ENCODE data around the gene PTTG1IP.

DNA sequence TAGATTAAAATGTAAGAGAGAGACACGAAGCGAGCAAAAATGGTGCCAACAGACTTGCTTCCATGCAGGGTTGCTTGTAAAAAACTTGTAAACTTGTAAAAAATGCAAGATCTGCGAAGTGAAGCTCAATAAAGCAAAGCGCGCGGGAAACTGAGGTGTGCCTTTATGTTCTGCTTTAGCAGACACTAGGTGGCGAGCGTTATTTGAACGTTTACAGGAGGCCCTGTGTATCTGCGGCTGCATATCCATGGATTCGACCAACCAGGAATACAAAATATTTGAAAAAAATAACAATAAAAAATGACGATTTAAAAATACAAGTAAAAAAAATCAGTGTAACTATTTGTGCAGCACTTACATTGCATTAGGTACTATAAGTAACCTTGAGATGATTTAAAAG, 73.4 kb downstream of the PTTG1IP start:
- no peak for TF ChIP-seq PAX5 (IDR thresholded peaks at IDR 0.05; ENCODE audit: borderline replicate concordance, low read depth, low read length)
- TF ChIP-seq, protein P1, sequence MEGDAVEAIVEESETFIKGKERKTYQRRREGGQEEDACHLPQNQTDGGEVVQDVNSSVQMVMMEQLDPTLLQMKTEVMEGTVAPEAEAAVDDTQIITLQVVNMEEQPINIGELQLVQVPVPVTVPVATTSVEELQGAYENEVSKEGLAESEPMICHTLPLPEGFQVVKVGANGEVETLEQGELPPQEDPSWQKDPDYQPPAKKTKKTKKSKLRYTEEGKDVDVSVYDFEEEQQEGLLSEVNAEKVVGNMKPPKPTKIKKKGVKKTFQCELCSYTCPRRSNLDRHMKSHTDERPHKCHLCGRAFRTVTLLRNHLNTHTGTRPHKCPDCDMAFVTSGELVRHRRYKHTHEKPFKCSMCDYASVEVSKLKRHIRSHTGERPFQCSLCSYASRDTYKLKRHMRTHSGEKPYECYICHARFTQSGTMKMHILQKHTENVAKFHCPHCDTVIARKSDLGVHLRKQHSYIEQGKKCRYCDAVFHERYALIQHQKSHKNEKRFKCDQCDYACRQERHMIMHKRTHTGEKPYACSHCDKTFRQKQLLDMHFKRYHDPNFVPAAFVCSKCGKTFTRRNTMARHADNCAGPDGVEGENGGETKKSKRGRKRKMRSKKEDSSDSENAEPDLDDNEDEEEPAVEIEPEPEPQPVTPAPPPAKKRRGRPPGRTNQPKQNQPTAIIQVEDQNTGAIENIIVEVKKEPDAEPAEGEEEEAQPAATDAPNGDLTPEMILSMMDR (IDR thresholded peaks at IDR 0.05 in 2 of 3, conservative IDR thresholded peaks at IDR 0.05 in 1 of 3; ENCODE audit: control insufficient read depth in 2 of 3, extremely low read depth in 1 of 3, insufficient read depth in 1 of 3, low read depth in 3 of 3, low read length in 3 of 3) = peak; percentile 18 to 40 (median 37); a peak in 3 of 6 replicates
- no peak for TF ChIP-seq RFX5 (IDR thresholded peaks at IDR 0.05; ENCODE audit: low read depth, low read length)
- TF ChIP-seq POLR2A (IDR thresholded peaks at IDR 0.05; ENCODE audit: low read depth, low read length) = no peak
- TF ChIP-seq TARDBP (IDR thresholded peaks at IDR 0.05; ENCODE audit: borderline replicate concordance) = no peak
- no peak for TF ChIP-seq EZH2 (IDR thresholded peaks at IDR 0.05; ENCODE audit: borderline replicate concordance, control insufficient read depth, low read depth, low read length)
